Kidney glomerular epithelial cell (primary cell): ENCODE data around the gene TNS1.

Source experiments
- DNase-seq: peaks from one replicate; lab custom pipeline; 2025; lab: John Stamatoyannopoulos, UW

Gene TNS1

DNA sequence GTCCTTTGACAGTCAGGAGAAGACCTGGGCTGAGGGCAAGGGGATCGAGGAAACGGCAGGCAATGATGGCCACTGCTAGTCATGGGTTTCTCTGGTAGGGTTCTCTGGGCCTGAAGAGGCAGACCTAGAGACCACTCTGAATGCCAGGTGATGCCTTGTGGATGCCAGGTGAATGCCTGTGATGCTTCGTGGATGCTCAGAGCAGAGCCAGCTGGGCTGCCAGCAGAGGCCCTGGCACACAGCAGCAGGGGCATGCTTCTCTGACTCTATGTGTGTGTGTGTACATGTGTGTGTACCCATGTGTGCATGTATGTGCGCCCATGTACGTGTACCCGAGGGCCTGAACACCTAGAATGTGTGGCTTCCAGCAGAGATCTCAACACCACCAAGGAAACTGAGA lies 172.0 kb downstream of the TNS1 start:
- DNase-seq: no peak

- no peak for DNase-seq
Observed at GRCh38 chr2:217830061-217830460, 172.7 kb downstream of the TNS1 start.

DNA sequence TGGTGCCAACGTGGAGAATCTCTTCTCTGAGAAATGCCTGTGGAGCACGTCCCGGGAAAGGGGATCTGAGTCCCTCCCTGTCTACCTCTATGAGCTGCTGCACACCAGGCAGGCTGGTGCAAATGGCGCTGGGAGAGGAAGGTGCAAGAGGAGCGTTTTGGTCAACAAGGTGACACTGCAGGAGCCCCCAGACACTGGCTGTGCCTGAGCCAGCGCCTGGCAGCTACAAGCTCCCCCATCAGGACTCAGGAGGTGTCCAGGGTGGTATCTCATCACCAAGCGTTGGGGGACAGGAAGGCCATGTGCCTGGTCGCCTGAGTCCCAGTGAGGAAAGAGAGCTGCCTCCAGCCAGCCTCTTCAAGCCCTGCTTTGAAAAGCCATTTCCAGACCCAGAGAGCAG lies 173.4 kb downstream of the TNS1 start:
- DNase-seq: no peak

DNA sequence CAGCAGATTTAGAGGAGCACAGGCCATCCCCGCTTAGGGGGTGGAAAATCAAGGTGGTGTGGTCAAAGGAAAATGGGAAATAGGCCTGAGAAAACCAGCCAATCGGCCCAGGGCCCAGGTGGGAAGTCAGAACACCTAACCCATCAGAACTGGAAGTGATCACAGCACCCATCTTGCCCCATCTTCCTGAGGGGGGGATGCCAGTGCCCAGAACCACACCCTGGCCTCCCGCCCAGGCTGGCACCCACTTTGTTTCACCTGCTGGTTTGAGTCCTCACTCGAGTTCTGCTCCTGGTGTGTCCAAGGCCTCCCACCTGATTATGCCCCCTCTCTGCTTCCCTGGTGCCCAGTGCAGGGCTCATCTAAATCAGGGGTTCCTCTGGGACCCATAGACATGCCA lies 174.5 kb downstream of the TNS1 start:
- no peak for DNase-seq

GRCh38 chr2:217827430-217828201 lies 175.2 kb downstream of the TNS1 start:
- peak; percentile 31 for DNase-seq

DNA sequence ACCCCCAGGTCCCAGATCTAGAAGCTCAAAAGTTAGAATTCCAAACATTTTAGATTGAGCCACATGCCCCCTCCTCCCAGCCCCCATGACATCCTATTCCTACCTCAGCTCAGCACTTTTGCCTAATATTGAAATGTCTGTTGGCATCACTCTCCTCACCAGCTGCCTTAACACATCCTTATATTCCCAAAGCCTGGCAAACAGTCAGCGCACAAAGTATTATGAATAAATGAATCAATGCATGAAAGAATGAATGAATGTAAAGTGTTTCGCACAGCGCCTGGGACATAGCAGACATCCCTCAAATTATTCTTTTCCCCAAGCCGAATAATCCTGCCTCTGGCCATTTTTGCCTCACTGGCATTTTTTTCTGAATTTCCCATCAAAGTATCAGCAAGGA lies 175.8 kb downstream of the TNS1 start:
- DNase-seq: no peak

GRCh38 chr2:217826520-217826919 lies 176.3 kb downstream of the TNS1 start:
- no peak for DNase-seq

DNA sequence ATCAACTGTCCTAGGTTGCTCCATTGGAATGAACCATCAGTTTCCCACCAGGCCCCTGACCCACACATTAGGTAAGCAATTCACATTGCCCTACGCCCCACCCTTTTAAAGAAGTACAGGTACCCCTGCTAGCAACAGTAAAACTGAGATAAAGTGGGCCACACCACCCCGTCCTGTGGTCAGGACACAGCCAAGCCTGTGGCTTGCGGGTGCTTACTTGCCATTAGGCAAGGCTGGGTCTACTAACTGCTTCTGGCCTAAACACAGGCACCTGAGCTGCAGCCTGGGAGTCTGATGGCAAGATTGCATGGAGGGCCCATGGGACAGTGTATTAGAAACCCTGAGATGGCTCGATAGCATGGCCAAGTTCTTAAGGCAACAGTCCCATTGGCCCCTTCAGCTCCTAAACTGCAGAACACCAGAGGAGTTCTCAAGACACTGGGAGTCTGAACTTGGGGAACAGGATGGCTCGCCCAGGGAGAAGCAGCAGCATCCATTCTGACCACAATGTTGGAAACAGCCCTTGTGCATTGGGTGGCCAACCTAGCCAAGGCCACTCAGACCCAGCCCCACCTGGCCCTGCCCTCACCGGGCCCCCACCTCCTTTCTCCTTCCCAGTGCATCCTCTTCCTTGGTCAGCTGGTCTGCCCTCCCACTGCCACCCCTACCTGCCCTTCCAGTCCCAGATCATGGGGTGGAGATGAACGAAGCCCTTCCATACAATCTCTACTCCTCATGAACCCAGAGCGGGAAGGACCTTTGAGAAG lies 177.1 kb downstream of the TNS1 start:
- no peak for DNase-seq

DNA sequence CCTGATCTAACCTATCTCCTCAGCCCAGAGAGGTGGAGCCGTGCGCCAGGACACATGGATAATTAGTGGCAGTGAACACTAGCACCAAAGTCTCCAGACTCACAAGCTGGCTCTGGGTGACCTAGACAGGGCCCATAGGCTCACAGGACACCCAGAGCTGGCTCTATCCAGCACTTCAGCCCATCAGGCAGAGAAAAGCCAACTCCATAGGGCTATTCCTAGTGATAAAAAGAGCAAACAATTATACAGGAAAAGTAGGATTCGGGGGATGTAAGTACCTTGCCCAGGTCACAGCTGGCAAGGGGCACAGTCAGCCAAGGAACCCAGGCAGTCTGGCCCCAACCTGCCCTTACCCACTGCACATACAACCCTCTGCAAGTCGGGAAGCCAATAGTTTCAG lies 178.6 kb downstream of the TNS1 start:
- no peak for DNase-seq

- no peak for DNase-seq
Observed at GRCh38 chr2:217823626-217824025, 179.2 kb downstream of the TNS1 start.

DNA sequence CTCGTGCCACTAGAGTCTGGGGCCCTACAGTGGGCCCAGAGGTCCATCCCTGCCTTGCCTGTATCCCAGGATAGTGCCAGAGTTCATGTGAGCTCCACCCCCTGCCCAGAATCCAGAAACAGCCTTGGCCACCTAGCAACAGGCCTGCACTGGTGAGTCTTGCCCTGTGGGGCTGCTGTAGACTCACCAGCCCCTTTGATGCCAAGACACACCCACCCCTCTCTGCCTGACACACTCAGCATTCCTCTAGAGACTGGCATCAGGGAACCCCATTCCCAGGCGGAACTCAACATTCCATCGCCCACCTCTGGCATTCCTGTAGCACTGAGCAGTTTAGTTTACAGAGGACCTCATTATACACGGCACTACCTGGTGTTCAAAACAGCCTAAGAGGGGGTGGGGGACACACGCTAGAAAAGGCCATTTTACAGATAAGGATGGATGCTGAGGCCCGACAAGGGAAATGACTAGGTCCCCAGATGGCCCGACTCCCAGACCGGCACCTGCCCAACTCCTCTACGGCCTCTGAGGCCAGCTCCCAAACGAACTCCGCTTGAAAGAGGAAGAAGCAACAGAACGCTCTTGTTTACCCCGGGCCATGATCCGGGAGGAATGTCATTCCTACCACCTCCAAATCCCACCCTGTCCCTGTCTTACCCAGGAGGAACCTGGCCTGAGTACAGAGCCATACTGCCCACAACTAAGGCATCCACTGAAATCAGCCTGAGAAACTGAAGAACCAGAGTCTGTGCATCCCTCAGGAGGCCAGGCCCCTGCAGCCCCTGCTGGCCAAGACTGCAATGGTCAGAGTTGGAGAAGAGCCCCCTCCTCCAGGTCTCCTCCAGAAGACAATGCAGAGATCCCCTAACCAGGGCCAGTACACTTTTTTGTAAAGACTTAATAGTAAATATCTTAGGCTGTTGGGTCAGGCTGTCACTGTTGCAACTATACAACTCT lies 180.2 kb downstream of the TNS1 start:
- DNase-seq: peak; percentile 76

GRCh38 chr2:217821536-217822147 lies 181.2 kb downstream of the TNS1 start:
- DNase-seq: no peak

DNA sequence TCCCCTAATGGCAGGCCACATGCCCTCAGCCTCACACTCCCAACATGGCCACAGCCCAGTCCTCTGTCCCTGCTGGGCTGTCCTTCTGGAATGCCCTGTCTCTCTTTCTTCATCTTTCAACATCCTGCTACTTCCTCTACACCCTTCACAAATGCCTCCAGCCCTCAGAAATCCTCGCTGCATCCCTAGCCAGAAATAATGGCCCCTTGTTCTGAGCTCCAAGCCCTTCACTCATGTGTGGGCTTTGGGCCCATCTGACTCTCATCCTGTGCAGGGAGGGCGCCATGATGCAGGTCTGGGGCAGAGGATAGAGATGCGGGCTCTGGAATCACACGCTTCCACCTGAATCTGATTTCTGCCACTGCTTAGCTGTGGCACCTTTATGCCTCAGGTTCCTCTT lies 181.9 kb downstream of the TNS1 start:
- DNase-seq: no peak

- DNase-seq: peak; percentile 13
Observed at GRCh38 chr2:217820091-217820819, 182.5 kb downstream of the TNS1 start.

GRCh38 chr2:217818293-217818850 lies 184.4 kb downstream of the TNS1 start:
- DNase-seq: no peak

DNA sequence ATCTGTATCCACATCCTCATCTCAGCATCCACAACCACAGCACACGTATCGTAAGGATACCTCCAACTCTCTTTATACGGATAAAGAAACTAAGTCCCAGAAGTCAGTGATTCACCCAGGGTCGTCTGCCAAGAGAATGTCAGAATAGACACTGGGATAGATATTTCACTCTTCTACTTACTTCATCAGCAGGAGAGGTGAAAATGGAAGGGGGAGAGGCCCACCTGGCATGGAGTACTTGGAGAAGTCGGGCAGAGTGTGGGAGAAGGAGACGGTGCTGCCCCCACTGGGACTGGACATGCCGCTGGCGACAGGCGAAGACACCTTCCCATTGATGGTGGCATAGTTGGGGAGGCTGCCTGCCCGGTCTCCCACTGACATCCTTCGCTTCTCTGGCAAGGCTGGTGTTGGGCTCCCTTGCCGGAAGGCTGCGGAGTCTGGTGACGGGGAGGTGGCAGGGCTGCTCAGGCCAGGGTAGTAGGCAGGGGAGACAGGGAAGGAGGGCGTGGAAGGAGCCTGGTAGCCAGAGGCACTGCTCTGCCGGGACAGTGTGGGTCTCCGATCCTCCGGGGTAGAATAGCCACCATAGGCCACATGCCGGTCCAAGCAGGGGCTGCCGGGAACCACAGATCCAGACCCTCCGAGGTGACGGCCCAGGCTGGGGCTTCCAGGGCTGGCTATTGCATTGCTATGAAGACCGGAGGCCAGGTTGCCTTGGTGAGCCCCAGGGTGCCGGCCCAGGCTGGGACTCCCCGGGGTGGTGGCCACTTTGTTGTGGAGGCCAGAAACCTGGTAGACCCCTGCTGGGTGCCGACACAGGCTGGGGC lies 185.1 kb downstream of the TNS1 start:
- no peak for DNase-seq

- no peak for DNase-seq
Observed at GRCh38 chr2:217816396-217816869, 186.4 kb downstream of the TNS1 start.

DNA sequence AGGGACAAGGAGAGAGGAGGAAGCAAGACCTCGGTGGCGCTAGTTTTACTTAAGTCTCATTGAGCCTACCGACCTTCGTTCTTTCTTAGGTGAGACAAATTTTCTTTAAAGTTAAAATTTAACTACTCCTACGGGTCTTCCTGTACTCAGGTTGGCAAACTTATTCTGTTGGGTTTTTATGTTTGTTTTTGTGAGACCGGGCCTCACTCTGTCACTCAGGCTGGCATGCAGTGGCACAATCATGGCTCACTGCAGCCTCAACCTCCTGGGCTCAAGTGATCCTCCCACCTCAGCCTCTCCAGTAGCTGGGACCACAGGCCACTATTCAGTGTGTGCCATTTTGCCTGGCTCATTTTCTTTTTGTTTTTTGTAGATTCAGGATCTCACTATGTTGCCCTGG lies 189.0 kb downstream of the TNS1 start:
- DNase-seq: no peak

DNA sequence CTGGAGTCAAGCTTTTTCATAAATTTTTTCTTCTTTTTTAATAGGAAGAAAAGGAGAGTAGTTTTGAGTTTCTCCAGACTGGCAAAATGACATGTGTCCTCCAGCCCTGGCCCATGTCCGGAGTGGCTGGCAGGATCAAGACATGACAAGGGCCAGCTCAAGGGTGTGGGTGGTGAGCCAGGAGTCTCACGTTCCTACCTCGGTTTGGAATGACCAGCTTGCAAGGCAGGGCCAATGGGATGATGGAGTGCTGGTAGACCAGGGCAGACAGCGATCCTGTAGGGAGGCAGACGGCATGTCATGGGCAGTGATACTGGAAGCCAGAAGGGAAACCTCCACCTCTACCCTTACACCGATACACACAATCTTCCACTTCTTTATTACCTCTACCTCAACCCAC lies 190.6 kb downstream of the TNS1 start:
- no peak for DNase-seq

DNA sequence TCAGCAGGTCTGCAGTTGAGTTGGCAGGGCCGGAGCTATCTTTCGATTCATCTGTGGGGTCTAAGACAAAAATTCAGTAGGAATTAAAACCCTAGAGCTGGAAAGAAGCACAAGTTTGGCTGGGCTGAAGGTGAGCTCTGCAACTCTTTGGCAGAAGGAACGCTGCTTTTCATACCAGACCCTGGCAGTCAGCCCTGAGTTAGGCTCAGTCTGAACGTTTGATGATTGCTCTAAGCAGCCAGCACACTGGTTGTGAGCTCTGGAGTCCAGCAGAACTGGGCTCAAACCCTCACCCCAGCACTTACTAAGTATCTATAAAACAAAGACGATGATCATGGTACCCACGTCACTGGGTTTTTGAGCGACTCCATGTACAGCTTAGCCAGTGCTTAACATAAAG lies 192.5 kb downstream of the TNS1 start:
- DNase-seq: no peak
